Astrocyte (in vitro differentiated cells and primary cell): ENCODE results near the gene SULT1A2. TPM values are rescaled to one million over a fixed set of nuclear protein-coding genes. Genes with fewer than 3 reads are reported as not detected.

Experiments
- DNase-seq: peaks from one replicate; pipeline ENCODE4 v3.0.0-alpha.2; 2010; ENCODE audit warnings: low read depth
- FAIRE-seq: peaks from 2 replicates; lab custom pipeline; 2011; peaks lifted over from hg19 to GRCh38; lab: Jason Lieb, UNC
- H2AFZ ChIP-seq: 2 replicates; pipeline ENCODE4 v1.6.0; 2012; ENCODE audit warnings: low read depth, low read length, inconsistent platforms
- H3K27ac ChIP-seq: 2 replicates; pipeline ENCODE4 v1.5.1; 2011; ENCODE audit warnings: low read depth, low read length, inconsistent platforms
- H3K27me3 ChIP-seq: 2 replicates; pipeline ENCODE4 v1.6.0; 2011; ENCODE audit warnings: low read length, inconsistent platforms; ENCODE audit not compliant: insufficient read depth
- H3K36me3 ChIP-seq: 2 replicates; pipeline ENCODE4 v1.5.1; 2011; ENCODE audit warnings: low read length, inconsistent platforms; ENCODE audit not compliant: insufficient read depth
- H3K4me1 ChIP-seq: 2 replicates; pipeline ENCODE4 v1.5.1; 2011; ENCODE audit warnings: low read length, inconsistent platforms; ENCODE audit not compliant: insufficient read depth
- H3K4me2 ChIP-seq: 2 replicates; pipeline ENCODE4 v1.6.0; 2012; ENCODE audit warnings: low read length, inconsistent platforms
- H3K4me3 ChIP-seq: 2 replicates; pipeline ENCODE4 v1.5.1; 2011; ENCODE audit warnings: low read depth, mild to moderate bottlenecking, low read length, inconsistent platforms; ENCODE audit not compliant: insufficient read depth
- H3K79me2 ChIP-seq: 2 replicates; pipeline ENCODE4 v1.6.0; 2012; ENCODE audit warnings: mild to moderate bottlenecking, low read length, inconsistent platforms; ENCODE audit not compliant: insufficient read depth
- H3K9ac ChIP-seq: 2 replicates; pipeline ENCODE4 v1.6.0; 2012; ENCODE audit warnings: mild to moderate bottlenecking, low read length, inconsistent platforms
- H3K9me3 ChIP-seq: 2 replicates; pipeline ENCODE4 v1.5.1; 2012; ENCODE audit warnings: low read depth, mild to moderate bottlenecking, low read length, inconsistent platforms; ENCODE audit not compliant: insufficient read depth
- H4K20me1 ChIP-seq: 2 replicates; pipeline ENCODE4 v1.6.0; 2012; ENCODE audit warnings: low read length, inconsistent platforms; ENCODE audit not compliant: insufficient read depth
- H3K27ac Mint-ChIP-seq: one replicate; pipeline ENCODE4 v1.8.0; 2021; ENCODE audit warnings: mild to moderate bottlenecking, mixed read lengths; ENCODE audit not compliant: unreplicated experiment
- H3K27me3 Mint-ChIP-seq: one replicate; pipeline ENCODE4 v1.8.0; 2021; ENCODE audit warnings: low read depth, mixed read lengths; ENCODE audit not compliant: unreplicated experiment
- H3K36me3 Mint-ChIP-seq: one replicate; pipeline ENCODE4 v1.8.0; 2021; ENCODE audit warnings: low read depth, mixed read lengths; ENCODE audit not compliant: unreplicated experiment
- H3K4me1 Mint-ChIP-seq: one replicate; pipeline ENCODE4 v1.8.0; 2021; ENCODE audit warnings: low read depth, mixed read lengths; ENCODE audit not compliant: unreplicated experiment
- H3K4me3 Mint-ChIP-seq: one replicate; pipeline ENCODE4 v1.8.0; 2021; ENCODE audit warnings: mild to moderate bottlenecking, moderate library complexity, mixed read lengths; ENCODE audit not compliant: unreplicated experiment
- H3K9me3 Mint-ChIP-seq: one replicate; pipeline ENCODE4 v1.8.0; 2021; ENCODE audit warnings: mild to moderate bottlenecking, mixed read lengths; ENCODE audit not compliant: unreplicated experiment
- CTCF ChIP-seq: IDR thresholded peaks from 2 replicates; pipeline ENCODE4 v1.5.1; 2011; ENCODE audit warnings: low read depth, mild to moderate bottlenecking, inconsistent platforms, low read length, moderate library complexity; ENCODE audit not compliant: insufficient read depth
- EZH2 ChIP-seq: IDR thresholded peaks from 2 replicates; pipeline ENCODE4 v1.6.1; 2012; ENCODE audit warnings: mild to moderate bottlenecking, low read length, inconsistent platforms; ENCODE audit not compliant: insufficient read depth
- total RNA-seq: library from RNA; stranded (reverse); gene quantifications from 2 replicates; pipeline ENCODE4 v1.2.1, GENCODE V29; 2021

The SULT1A2 gene
- total RNA-seq, 1 donor from 2014 or later = not detected

- DNase-seq = no peak
- Histone ChIP-seq H3K36me3 (no peaks in the 10 kb centered on the region), H3K27ac (no peak overlapping the region), H3K9ac (no peak overlapping the region), H4K20me1 (no peaks in the 10 kb centered on the region), H3K9me3 (no peaks in the 10 kb centered on the region), H2AFZ (no peak overlapping the region), H3K4me3 (no peak overlapping the region), H3K79me2 (no peaks in the 10 kb centered on the region), H3K4me2 (no peak overlapping the region), H3K4me1 (no peaks in the 10 kb centered on the region), H3K27me3 (no peaks in the 10 kb centered on the region)
- FAIRE-seq = no peak
- Mint-ChIP-seq H3K4me3 (no peak overlapping the region), H3K27ac (no peak overlapping the region), H3K27me3 (peaks cover 25% of the 10 kb centered on the region), H3K36me3 (no peaks in the 10 kb centered on the region), H3K4me1 (no peaks in the 10 kb centered on the region), H3K9me3 (no peaks in the 10 kb centered on the region)
- TF ChIP-seq CTCF = no peak
- TF ChIP-seq EZH2 = no peak
Observed at GRCh38 chr16:28606291-28607115, 9.7 kb upstream of the SULT1A2 start.

GRCh38 chr16:28604186-28604565, 7.3 kb upstream of the SULT1A2 start:
- Histone ChIP-seq H3K9ac (no peak overlapping the region), H3K27ac (no peak overlapping the region), H3K79me2 (no peaks in the 10 kb centered on the region), H2AFZ (no peak overlapping the region), H3K4me1 (no peaks in the 10 kb centered on the region), H4K20me1 (no peaks in the 10 kb centered on the region), H3K4me2 (no peak overlapping the region), H3K4me3 (no peak overlapping the region), H3K9me3 (no peaks in the 10 kb centered on the region), H3K36me3 (no peaks in the 10 kb centered on the region), H3K27me3 (no peaks in the 10 kb centered on the region)
- TF ChIP-seq CTCF (no peak), EZH2 (no peak)
- H3K27me3 Mint-ChIP-seq = peaks cover 25% of the 10 kb centered on the region
- DNase-seq (no peak), FAIRE-seq (no peak)
- H3K36me3 Mint-ChIP-seq = no peaks in the 10 kb centered on the region
- H3K9me3 Mint-ChIP-seq = no peaks in the 10 kb centered on the region
- H3K27ac Mint-ChIP-seq = no peak overlapping the region
- H3K4me3 Mint-ChIP-seq = no peak overlapping the region
- no peaks in the 10 kb centered on the region for H3K4me1 Mint-ChIP-seq
